GF-D8 (cell line): Measurements from ENCODE around the gene RFLNA.

Experiments used
- DNase-seq: peaks from one replicate; lab custom pipeline; 2025; lab: John Stamatoyannopoulos, UW

RFLNA gene

GRCh38 chr12:124294780-124295341 lies at the start of gene RFLNA:
TSS of gene RFLNA (plus strand) at chr12:124295093. CDS start at chr12:124295430, 337 bp downstream.
- no peak for DNase-seq

DNA sequence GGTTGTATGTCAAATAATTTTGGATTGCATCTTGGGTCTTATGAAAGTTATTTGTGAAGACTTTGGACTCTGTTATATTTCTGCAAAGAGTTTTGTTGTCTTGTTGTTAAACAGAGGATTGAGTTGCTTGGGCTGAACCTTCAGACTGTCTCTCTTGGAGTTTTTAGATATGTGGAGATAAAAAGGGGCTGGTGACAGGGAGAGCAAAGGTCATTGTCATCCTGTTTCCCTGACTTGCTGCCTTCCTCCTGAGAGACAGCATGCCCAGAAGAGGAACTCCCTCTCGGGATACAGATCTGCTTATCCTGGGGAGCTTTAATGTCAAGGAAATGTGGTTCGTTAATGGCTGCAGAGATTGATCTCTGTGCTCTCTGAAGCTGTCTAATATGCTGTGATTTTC lies 47.6 kb upstream of the RFLNA start:
- DNase-seq, result no peak

GRCh38 chr12:124248941-124249825 lies 45.7 kb upstream of the RFLNA start:
- DNase-seq, result no peak

GRCh38 chr12:124251186-124251585 lies 43.7 kb upstream of the RFLNA start:
- DNase-seq, result no peak

DNA sequence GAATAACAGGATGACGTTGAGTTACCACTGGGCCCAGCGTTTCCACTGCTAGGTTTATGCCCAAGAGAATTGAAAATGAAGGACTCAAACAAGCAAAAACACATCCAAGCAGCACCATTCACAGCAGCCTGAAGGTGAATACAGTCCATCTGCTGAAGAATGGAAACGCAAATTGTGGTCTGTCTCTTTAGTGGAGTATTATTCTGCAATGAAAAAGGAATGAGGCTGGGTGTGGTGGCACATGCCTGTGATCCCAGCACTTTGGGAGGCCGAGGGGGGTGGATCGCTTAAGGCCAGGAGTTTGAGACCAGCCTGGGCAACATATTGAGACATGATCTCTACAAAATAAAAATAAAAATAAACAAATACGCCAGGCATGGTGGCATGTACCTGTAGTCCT lies 41.9 kb upstream of the RFLNA start:
- DNase-seq, result no peak

DNA sequence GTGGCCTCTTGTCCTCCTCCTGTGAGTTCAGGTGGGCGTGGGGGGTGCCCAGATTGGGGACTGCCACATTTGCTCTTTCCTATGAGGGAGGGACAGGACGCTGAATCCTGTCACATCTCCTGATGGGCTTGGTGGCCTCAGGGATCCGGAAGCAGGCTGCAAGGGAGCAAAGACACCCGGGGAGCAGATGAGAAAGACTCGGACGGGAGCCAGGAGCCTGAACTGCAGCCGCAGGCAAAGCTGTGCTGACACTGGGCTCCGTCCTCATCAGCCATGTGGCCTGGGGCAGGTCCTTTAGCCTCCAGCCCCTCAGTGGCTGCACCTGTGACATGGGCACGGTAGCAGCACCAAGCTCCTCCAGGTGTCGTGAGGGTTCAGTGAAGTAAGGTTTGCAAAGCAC lies 40.8 kb upstream of the RFLNA start:
- no peak for DNase-seq

DNA sequence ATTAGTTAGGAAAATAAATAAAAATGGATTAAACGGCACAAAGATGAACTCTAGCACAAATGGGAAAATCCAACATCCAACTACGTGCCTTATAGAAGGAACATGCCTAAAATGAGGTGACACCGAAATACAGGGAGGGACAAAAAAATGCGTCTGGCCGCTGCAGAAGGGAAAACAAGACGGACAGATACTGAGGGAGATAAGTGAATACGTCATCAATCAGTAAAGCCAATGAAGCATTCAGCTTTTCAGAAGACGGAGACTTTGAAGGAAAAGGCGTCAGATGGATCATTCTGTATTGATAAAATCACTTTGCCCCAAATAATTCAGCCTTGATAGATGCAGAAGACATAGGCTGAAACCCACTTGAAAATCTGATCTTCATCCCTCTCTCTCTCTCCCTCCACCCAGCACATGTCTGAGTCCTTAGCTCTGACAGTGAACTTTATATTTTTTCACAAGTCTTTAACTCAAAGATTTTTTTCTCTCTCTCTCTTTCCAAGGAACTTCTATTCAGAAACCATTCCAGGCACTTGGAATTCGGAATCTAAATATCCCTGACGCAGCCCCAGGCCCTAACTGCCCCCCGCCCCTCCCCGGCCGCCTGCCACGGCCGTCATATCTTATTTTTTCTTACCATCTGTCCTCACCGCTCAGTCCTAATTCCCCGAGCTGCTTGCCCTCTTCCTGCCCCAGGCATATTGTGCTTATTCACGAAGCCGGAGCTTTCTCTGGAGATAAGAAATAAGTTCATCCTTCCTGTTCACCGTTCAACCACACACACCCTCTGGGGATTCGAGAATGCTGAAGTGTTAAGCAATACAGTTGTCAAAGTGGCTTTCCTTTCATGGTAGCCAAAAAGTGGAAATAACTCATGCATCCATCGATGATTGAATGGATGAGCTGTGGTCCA lies 35.5 kb upstream of the RFLNA start:
- peak; percentile 44 for DNase-seq

- no peak for DNase-seq
Measured at GRCh38 chr12:124261885-124262284, 33.0 kb upstream of the RFLNA start.

DNA sequence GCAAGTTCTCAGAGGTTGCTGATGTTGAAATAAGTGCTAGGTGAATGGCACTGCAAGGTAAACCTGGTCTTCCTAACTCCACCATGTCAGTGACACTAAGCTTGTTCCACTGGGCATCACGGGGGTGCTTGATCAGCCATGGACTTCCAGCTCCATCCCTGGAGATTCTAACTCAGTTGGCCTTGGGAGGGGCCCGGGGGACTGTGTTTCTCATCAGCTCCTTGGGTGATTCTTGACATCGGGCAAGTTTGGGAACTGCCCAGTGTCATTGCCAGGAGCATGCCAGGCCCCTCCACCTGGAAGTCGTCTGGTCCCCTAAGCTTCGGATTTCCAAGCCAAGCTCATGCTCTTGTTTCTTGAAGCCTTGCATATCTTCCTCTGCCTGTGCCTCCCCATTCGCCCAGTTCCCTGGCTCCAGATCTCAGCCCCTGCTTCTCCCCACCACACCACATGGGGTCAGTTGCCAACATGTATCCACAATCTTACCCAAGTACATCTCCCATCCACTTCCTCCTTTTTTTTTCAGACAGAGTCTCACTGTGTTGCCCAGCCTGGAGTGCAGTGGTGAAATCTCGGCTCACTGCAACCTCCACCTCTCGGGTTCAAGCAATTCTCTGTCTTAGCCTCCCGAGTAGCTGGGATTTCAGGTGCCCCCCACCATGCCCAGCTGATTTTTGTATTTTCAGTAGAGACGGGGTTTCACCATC lies 30.7 kb upstream of the RFLNA start:
- DNase-seq, result no peak

GRCh38 chr12:124264879-124265278 lies 30.0 kb upstream of the RFLNA start:
- no peak for DNase-seq

GRCh38 chr12:124267205-124267778 lies 27.6 kb upstream of the RFLNA start:
- no peak for DNase-seq

GRCh38 chr12:124270671-124271070 lies 24.2 kb upstream of the RFLNA start:
- no peak for DNase-seq

DNA sequence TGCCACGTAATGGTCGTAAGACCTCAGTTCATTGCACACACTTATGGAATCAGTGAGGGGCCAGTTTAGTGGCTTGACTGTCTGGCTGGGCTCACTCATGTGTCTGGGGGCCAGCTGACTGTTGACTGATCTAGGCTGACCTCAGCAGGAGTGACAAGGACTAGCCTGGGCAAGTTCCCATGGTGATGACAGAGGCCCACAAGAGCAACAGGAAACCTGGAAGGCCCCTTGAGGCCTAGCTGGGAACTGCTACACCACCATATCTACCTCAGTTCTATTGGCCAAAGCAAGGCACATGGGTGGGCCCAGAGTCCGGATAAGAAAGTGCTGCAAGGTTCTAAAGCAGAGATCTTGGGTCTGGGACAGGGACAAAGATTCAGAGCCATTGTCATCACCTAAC lies 21.3 kb upstream of the RFLNA start:
- no peak for DNase-seq

DNA sequence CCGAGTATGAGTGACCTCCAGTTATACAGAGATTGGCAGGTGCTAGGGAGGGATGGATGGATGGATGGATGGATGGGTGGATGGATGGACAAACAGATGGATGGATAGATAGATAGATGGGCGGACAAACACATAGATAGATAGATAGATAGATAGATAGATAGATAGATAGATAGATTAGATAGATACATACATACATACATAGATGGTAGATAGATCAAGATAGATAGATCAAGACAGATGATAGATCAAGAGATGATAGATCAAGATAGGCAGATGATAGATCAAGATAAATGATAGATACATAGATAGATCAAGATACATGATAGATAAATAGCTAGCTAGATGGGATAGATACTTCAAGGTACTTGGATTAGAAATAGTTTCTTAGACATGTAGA lies 18.6 kb upstream of the RFLNA start:
- no peak for DNase-seq

GRCh38 chr12:124277394-124278241 lies 17.3 kb upstream of the RFLNA start:
- no peak for DNase-seq

GRCh38 chr12:124278389-124279101 lies 16.3 kb upstream of the RFLNA start:
- no peak for DNase-seq

DNA sequence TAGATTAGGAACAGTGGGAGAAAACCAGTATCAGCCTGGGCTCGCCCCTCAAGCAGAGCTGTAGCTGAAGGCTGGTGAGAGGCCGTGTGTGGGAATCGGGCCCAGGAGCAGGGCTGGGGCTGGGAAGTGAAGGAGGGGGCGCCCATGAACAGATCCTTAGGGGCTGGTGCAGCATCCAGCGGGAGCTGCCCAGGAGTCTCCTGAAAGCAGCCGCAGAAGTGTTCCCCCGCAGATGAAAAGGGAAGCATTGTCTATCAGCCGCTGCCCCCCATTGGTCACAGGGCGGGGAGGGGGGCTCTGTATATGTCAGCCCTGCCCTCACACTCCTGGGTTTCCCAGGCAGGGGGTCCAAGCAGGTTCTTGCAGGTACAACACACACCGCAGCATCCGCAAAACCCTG lies 15.6 kb upstream of the RFLNA start:
- DNase-seq, result no peak

DNA sequence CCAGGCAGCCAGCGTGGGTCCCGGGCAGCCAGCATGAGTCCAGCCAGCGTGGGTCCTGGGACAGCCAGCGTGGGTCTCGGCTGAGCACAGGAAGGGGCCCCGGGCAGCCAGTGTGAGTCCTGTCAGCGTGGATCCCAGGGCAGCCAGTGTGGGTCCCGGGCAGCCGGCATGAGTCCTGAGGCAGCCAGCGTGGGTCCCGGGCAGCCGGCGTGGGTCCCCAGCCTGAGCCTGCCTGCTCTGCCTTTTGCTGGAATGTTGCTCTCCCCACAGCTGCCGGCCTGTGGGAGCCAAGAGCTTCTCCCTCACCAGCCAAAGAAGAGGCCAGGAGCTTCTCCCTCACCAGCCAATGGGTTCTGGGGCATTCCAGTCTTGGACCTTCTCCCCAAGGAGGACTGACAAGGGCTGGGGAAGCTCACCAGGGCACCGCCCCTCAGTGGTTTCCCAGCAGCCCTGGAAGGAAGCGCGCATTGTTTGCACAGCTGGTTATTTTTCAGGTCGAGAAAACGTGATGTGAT lies 15.0 kb upstream of the RFLNA start:
- DNase-seq, result no peak

- no peak for DNase-seq
Measured at GRCh38 chr12:124281309-124281708, 13.6 kb upstream of the RFLNA start.

GRCh38 chr12:124282287-124282686 lies 12.6 kb upstream of the RFLNA start:
- DNase-seq, result no peak
